IMR-90 (cell line): ENCODE measurements around the gene IL18RAP. TPM values are rescaled to one million over a fixed set of nuclear protein-coding genes. Genes with fewer than 3 reads are reported as not detected.

Source experiments
- ATAC-seq: fragments of 200-7000 bp; cut with Tn5 transposase; 2 replicates; pipeline ENCODE4 v1.9.1; 2020; ENCODE audit warnings: low read depth, mild to moderate bottlenecking, moderate library complexity
- BruUV-seq: library from RNA; stranded (reverse); fragments of 400-500 nt; replicated peaks from 2 replicates; lab custom pipeline; 2021; lab: Mats Ljungman, UMichigan
- CTCF ChIA-PET: fragments of 300-600 bp; formaldehyde crosslinking; extraction: SDS; loops from one replicate; lab custom pipeline; 2021; ENCODE audit warnings: antibody characterized with exemption; lab: Yijun Ruan, JAX
- POLR2A ChIA-PET: fragments of 300-600 bp; sonication (Branson Sonifier 250); formaldehyde crosslinking; loops from one replicate; lab custom pipeline; 2022; ENCODE audit warnings: antibody characterized with exemption; ENCODE audit not compliant: unreplicated experiment; lab: Charles Lee
- DNase-seq: peaks from one replicate; pipeline ENCODE4 v3.0.0; 2013
- H2AFZ ChIP-seq: replicated peaks from 2 replicates; pipeline ENCODE3; 2013; ENCODE audit warnings: low read length, mild to moderate bottlenecking; ENCODE audit not compliant: poor library complexity
- H2AK5ac ChIP-seq: 2 replicates; pipeline ENCODE4 v1.6.1; 2013; ENCODE audit warnings: low read depth, low read length, inconsistent platforms
- H2AK9ac ChIP-seq: replicated peaks from 2 replicates; pipeline ENCODE3; 2013; ENCODE audit warnings: mild to moderate bottlenecking, low read depth, low read length, moderate library complexity; ENCODE audit not compliant: poor library complexity
- H2BK120ac ChIP-seq: 2 replicates; pipeline ENCODE4 v1.6.1; 2013; ENCODE audit warnings: low read depth, low read length, inconsistent platforms
- H2BK15ac ChIP-seq: 3 replicates; pipeline ENCODE4 v1.6.1; 2013; ENCODE audit warnings: low read depth, low read length, inconsistent platforms
- H2BK20ac ChIP-seq: 2 replicates; pipeline ENCODE4 v1.6.1; 2013; ENCODE audit warnings: low read depth, mild to moderate bottlenecking, inconsistent platforms, low read length, moderate library complexity
- H2BK5ac ChIP-seq: 2 replicates; pipeline ENCODE4 v1.6.1; 2013; ENCODE audit warnings: mild to moderate bottlenecking, low read depth, low read length, inconsistent platforms; ENCODE audit not compliant: poor library complexity, severe bottlenecking
- H3K14ac ChIP-seq: replicated peaks from 2 replicates; pipeline ENCODE4 v1.6.1; 2013; ENCODE audit warnings: low read depth, low read length, inconsistent platforms
- H3K18ac ChIP-seq: 2 replicates; pipeline ENCODE4 v1.6.1; 2013; ENCODE audit warnings: low read depth, low read length, control low read depth
- H3K23ac ChIP-seq: 2 replicates; pipeline ENCODE4 v1.6.1; 2013; ENCODE audit warnings: low read depth, low read length, inconsistent platforms
- H3K27ac ChIP-seq: 2 replicates; pipeline ENCODE4 v1.5.1; 2013; ENCODE audit warnings: mild to moderate bottlenecking, control low read depth, low read length; ENCODE audit not compliant: insufficient read depth
- H3K27me3 ChIP-seq: 2 replicates; pipeline ENCODE4 v1.6.1; 2013; ENCODE audit warnings: low read length; ENCODE audit not compliant: control insufficient read depth, insufficient read depth
- H3K36me3 ChIP-seq: 2 replicates; pipeline ENCODE4 v1.6.1; 2013; ENCODE audit warnings: low read length, mixed read lengths; ENCODE audit not compliant: control insufficient read depth, insufficient read depth
- H3K4ac ChIP-seq: 2 replicates; pipeline ENCODE4 v1.6.1; 2013; ENCODE audit warnings: low read depth, low read length, inconsistent platforms
- H3K4me1 ChIP-seq: 2 replicates; pipeline ENCODE4 v1.6.1; 2013; ENCODE audit warnings: low read length, mixed read lengths; ENCODE audit not compliant: control insufficient read depth, insufficient read depth
- H3K4me2 ChIP-seq: 2 replicates; pipeline ENCODE4 v1.6.1; 2013; ENCODE audit warnings: low read depth, mild to moderate bottlenecking, control low read depth, low read length, moderate library complexity
- H3K4me3 ChIP-seq: 2 replicates; pipeline ENCODE4 v1.5.1; 2013; ENCODE audit warnings: low read depth, mild to moderate bottlenecking, control low read depth, low read length, moderate library complexity; ENCODE audit not compliant: insufficient read depth
- H3K56ac ChIP-seq: 2 replicates; pipeline ENCODE4 v1.6.1; 2013; ENCODE audit warnings: low read length, inconsistent platforms; ENCODE audit not compliant: insufficient read depth; ENCODE audit errors: extremely low read depth
- H3K79me1 ChIP-seq, 2 experiments: 2 replicates each; pipeline ENCODE4 v1.6.1; 2013; ENCODE audit warnings: low read length in 2 of 2, inconsistent platforms in 1 of 2, low read depth in 1 of 2
- H3K9ac ChIP-seq: 2 replicates; pipeline ENCODE4 v1.6.1; 2013; ENCODE audit warnings: low read depth, low read length, control low read depth
- H3K9me1 ChIP-seq: 2 replicates; pipeline ENCODE4 v1.6.1; 2013; ENCODE audit warnings: low read length, inconsistent platforms; ENCODE audit not compliant: insufficient read depth
- H3K9me3 ChIP-seq: 2 replicates; pipeline ENCODE4 v1.6.1; 2013; ENCODE audit warnings: low read length; ENCODE audit not compliant: control insufficient read depth, insufficient read depth
- H4K20me1 ChIP-seq: 2 replicates; pipeline ENCODE4 v1.6.1; 2013; ENCODE audit warnings: low read length, inconsistent platforms; ENCODE audit not compliant: insufficient read depth
- H4K5ac ChIP-seq: 2 replicates; pipeline ENCODE4 v1.6.1; 2013; ENCODE audit warnings: mild to moderate bottlenecking, low read depth, low read length, control low read depth
- H4K8ac ChIP-seq, 2 experiments: 2 replicates each; pipeline ENCODE4 v1.6.1; 2013; ENCODE audit warnings: low read depth in 2 of 2, low read length in 2 of 2, control low read depth in 1 of 2, inconsistent platforms in 1 of 2
- H4K91ac ChIP-seq: 2 replicates; pipeline ENCODE4 v1.6.1; 2013; ENCODE audit warnings: low read depth, low read length, inconsistent platforms; ENCODE audit not compliant: insufficient read depth
- BHLHE40 ChIP-seq: fragments of 150-350 bp; IDR thresholded peaks from 2 replicates; pipeline ENCODE4 v1.6.1; 2016; ENCODE audit warnings: mild to moderate bottlenecking, low read depth, low read length
- CEBPB ChIP-seq: IDR thresholded peaks from 2 replicates; pipeline ENCODE4 v1.6.1; 2012; ENCODE audit warnings: low read depth, low read length, improper control_type of control experiment
- CHD1 ChIP-seq: IDR thresholded peaks from 2 replicates; pipeline ENCODE4 v1.6.1; 2012; ENCODE audit warnings: low read depth, low read length, improper control_type of control experiment
- CTCF ChIP-seq: conservative IDR thresholded peaks from 2 replicates; pipeline ENCODE4 v1.5.1; 2012; ENCODE audit warnings: mild to moderate bottlenecking, low read depth, low read length, improper control_type of control experiment
- ELK1 ChIP-seq: fragments of 150-350 bp; IDR thresholded peaks from 2 replicates; pipeline ENCODE4 v1.6.1; 2016; ENCODE audit warnings: low read depth, mild to moderate bottlenecking, low read length, moderate library complexity, borderline replicate concordance
- FOS ChIP-seq: fragments of 150-350 bp; IDR thresholded peaks from 2 replicates; pipeline ENCODE4 v1.6.1; 2016; ENCODE audit warnings: low read depth, low read length
- MAFK ChIP-seq: IDR thresholded peaks from 2 replicates; pipeline ENCODE4 v1.6.1; 2012; ENCODE audit warnings: low read depth, low read length, improper control_type of control experiment
- NFE2L2 ChIP-seq: fragments of 150-350 bp; IDR thresholded peaks from 2 replicates; pipeline ENCODE4 v1.6.1; 2016; ENCODE audit warnings: low read depth, mild to moderate bottlenecking, low read length
- POLR2A ChIP-seq: IDR thresholded peaks from 2 replicates; pipeline ENCODE4 v1.6.1; 2012; ENCODE audit warnings: mild to moderate bottlenecking, low read depth, low read length
- RAD21 ChIP-seq: IDR thresholded peaks from 2 replicates; pipeline ENCODE4 v1.6.1; 2012; ENCODE audit warnings: low read length, improper control_type of control experiment
- RCOR1 ChIP-seq: IDR thresholded peaks from 2 replicates; pipeline ENCODE4 v1.6.1; 2012; ENCODE audit warnings: mild to moderate bottlenecking, low read length, improper control_type of control experiment; ENCODE audit not compliant: insufficient replicate concordance
- RFX5 ChIP-seq: IDR thresholded peaks from 2 replicates; pipeline ENCODE4 v1.8.0; 2012; ENCODE audit warnings: low read depth, mild to moderate bottlenecking, low read length, moderate library complexity
- SMC3 ChIP-seq: fragments of 150-350 bp; IDR thresholded peaks from 2 replicates; pipeline ENCODE4 v1.6.1; 2016; ENCODE audit warnings: low read depth, mild to moderate bottlenecking, antibody characterized with exemption, low read length, moderate library complexity
- USF2 ChIP-seq: fragments of 150-350 bp; IDR thresholded peaks from 2 replicates; pipeline ENCODE4 v1.6.1; 2017; ENCODE audit warnings: mild to moderate bottlenecking, antibody characterized with exemption, low read length, low read depth
- WGBS, 2 experiments: methylation state at CpG; one replicate each; pipeline versions ENCODE4 v1.1.5 to v1.1.7; 2013; ENCODE audit warnings: missing lambda C conversion rate in 2 of 2; ENCODE audit not compliant: insufficient read length in 1 of 2; ENCODE audit errors: extremely low coverage in 2 of 2; 5-methylcytosine and 5-hydroxymethylcytosine counted together
- dilution Hi-C: fragments of 300-500 bp; cut with HindIII; formaldehyde crosslinking; loops from one replicate; pipeline ENCODE4 v1.14.3; 2018; ENCODE audit warnings: low sequenced_read_pairs; ENCODE audit not compliant: unreplicated experiment
- in situ Hi-C: fragments of 300-500 bp; cut with MboI; formaldehyde crosslinking; loops from 3 replicates; pipeline ENCODE4 v1.14.3; 2019; ENCODE audit warnings: low sequenced_read_pairs, inconsistent platforms, mixed read lengths
- intact Hi-C: fragments of 100-400 bp; cut with micrococcal nuclease; formaldehyde crosslinking; loops from 2 replicates; pipeline ENCODE4 v1.10.0; 2022
- polyA plus RNA-seq, 3 experiments: library from polyadenylated mRNA; depleted of rRNA; stranded (reverse); fragments of >200 nt; gene quantifications; 2 replicates each; pipeline ENCODE4 v1.2.3, GENCODE V29; 2012; ENCODE audit warnings: low replicate concordance in 1 of 3
- total RNA-seq: library from RNA; depleted of rRNA; stranded (reverse); fragments of >200 nt; gene quantifications from 2 replicates; pipeline ENCODE4 v1.2.3, GENCODE V29; 2012

IL18RAP gene
- total and polyA plus RNA-seq, 2 of the 4 experiments (the other 2 are of a cell fraction): not detected

GRCh38 chr2:102442967-102443828 is 20.2 kb downstream of the IL18RAP start:
- H3K4me1 ChIP-seq: 0 out of 2 replicates have a peak, but pooled peaks cover 2% of the 10 kb centered on the region
- H3K27ac ChIP-seq: no peak overlapping the region
- no peak overlapping the region for H4K8ac ChIP-seq
- ATAC-seq (peak; percentile 83), DNase-seq (peak; percentile 39)
- no peak overlapping the region for H2BK120ac ChIP-seq
- H3K9me1 ChIP-seq: no peaks in the 10 kb centered on the region
- H4K20me1 ChIP-seq: no peaks in the 10 kb centered on the region
- no peak overlapping the region for H3K18ac ChIP-seq
- no peaks in the 10 kb centered on the region for H3K36me3 ChIP-seq
- no peaks in the 10 kb centered on the region for H3K79me1 ChIP-seq
- H3K4ac ChIP-seq: no peak overlapping the region
- ChIA-PET CTCF (interaction anchor here (0.6 to 1.4 kb wide), 13 partner anchors 11 to 560 kb away, joined by 3 to 5 read pairs (median 3); partner anchors contain the start of gene IL18R1), POLR2A (interaction anchor here (0.6 kb wide), 1 partner anchor 12 kb away, joined by 6 read pairs; no protein-coding TSS in a partner anchor)
- no peak overlapping the region for H3K4me3 ChIP-seq
- no peak overlapping the region for H2BK20ac ChIP-seq
- peaks cover 3% of the 10 kb centered on the region; the same call in 1 of the 2 replicates for H3K27me3 ChIP-seq
- no peak overlapping the region for H3K4me2 ChIP-seq
- no peak overlapping the region for H2BK5ac ChIP-seq
- no peak overlapping the region for H3K14ac ChIP-seq
- no TSS peak for BruUV-seq
- WGBS, 2 experiments: no CpG with 5 or more reads among the region's 13 CpGs
- no peak overlapping the region for H2AK9ac ChIP-seq
- in situ Hi-C loops: loop anchor here (5.0 to 10.0 kb wide), 4 partner anchors 201 to 558 kb away; no protein-coding TSS in a partner anchor
- no peak overlapping the region for H3K9ac ChIP-seq
- no peak overlapping the region for H2BK15ac ChIP-seq
- H3K9me3 ChIP-seq: no peaks in the 10 kb centered on the region
- H3K56ac ChIP-seq: no peak overlapping the region
- H2AK5ac ChIP-seq: no peak overlapping the region
- intact Hi-C loops: loop anchor here (1.0 to 2.0 kb wide), 5 partner anchors 87 to 558 kb away; no protein-coding TSS in a partner anchor
- dilution Hi-C loops: no loop called here
- no peak overlapping the region for H2AFZ ChIP-seq
- no peak overlapping the region for H4K5ac ChIP-seq
- no peak overlapping the region for H4K91ac ChIP-seq
- no peak overlapping the region for H3K23ac ChIP-seq
- TF ChIP-seq MAFK: no peak
- no peak for TF ChIP-seq CHD1
- no peak for TF ChIP-seq CEBPB
- TF ChIP-seq RAD21: peak; percentile 78
- no peak for TF ChIP-seq RFX5
- TF ChIP-seq USF2: no peak
- no peak for TF ChIP-seq FOS
- TF ChIP-seq ELK1: no peak
- TF ChIP-seq RCOR1: no peak
- no peak for TF ChIP-seq BHLHE40
- peak; percentile 77 for TF ChIP-seq CTCF
- TF ChIP-seq NFE2L2: no peak
- no peak for TF ChIP-seq POLR2A
- peak; percentile 62 for TF ChIP-seq SMC3
